ENCODE measurements around the gene ENTPD2.
A peak's percentile ranks its signal among the peaks of the same experiment; 100 is the strongest.

ENTPD2 gene

DNA sequence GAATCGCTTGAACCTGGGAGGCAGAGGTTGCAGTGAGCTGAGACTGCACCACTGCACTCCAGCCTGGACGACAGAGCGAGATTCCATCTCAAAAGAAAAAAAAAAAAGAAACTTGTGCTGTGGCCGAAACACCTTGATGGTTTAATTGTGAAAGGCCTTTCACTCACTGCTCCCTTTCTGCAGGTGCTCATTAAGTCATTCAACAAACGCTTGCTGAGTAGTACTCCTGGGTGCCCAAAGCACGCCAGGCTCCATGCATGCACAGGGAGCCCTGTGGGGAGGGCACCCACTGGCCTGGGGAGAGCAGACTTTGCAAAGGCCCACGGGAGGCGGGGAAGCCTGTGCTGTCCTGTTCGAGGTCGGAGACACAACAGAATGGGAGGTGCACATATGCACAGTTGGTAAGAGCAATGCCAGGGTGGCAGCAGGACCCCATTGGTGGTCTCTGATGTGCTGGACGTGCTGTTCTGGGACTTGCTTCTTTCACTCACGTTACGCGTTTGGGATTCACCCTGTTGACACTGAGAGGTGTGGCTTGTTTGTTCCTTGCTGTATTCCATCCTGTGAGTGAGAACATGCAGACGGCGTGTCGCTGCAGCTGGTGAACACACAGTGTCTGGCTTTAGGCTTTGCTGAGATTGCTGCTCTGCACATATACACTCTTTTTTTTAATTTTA is 3.0 kb upstream of the ENTPD2 start:
- in situ Hi-C loops (cut with HindIII; ENCODE audit: low sequenced_read_pairs), result no loop called here
- TF ChIP-seq, protein P1, sequence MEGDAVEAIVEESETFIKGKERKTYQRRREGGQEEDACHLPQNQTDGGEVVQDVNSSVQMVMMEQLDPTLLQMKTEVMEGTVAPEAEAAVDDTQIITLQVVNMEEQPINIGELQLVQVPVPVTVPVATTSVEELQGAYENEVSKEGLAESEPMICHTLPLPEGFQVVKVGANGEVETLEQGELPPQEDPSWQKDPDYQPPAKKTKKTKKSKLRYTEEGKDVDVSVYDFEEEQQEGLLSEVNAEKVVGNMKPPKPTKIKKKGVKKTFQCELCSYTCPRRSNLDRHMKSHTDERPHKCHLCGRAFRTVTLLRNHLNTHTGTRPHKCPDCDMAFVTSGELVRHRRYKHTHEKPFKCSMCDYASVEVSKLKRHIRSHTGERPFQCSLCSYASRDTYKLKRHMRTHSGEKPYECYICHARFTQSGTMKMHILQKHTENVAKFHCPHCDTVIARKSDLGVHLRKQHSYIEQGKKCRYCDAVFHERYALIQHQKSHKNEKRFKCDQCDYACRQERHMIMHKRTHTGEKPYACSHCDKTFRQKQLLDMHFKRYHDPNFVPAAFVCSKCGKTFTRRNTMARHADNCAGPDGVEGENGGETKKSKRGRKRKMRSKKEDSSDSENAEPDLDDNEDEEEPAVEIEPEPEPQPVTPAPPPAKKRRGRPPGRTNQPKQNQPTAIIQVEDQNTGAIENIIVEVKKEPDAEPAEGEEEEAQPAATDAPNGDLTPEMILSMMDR (IDR thresholded peaks at IDR 0.05; ENCODE audit: low read depth, low read length), result no peak
- no peak for DNase-seq (ENCODE audit: low read depth, low spot score)
- no peak overlapping the region for H3K4me3 ChIP-seq (ENCODE audit: low read depth, low read length)

DNA sequence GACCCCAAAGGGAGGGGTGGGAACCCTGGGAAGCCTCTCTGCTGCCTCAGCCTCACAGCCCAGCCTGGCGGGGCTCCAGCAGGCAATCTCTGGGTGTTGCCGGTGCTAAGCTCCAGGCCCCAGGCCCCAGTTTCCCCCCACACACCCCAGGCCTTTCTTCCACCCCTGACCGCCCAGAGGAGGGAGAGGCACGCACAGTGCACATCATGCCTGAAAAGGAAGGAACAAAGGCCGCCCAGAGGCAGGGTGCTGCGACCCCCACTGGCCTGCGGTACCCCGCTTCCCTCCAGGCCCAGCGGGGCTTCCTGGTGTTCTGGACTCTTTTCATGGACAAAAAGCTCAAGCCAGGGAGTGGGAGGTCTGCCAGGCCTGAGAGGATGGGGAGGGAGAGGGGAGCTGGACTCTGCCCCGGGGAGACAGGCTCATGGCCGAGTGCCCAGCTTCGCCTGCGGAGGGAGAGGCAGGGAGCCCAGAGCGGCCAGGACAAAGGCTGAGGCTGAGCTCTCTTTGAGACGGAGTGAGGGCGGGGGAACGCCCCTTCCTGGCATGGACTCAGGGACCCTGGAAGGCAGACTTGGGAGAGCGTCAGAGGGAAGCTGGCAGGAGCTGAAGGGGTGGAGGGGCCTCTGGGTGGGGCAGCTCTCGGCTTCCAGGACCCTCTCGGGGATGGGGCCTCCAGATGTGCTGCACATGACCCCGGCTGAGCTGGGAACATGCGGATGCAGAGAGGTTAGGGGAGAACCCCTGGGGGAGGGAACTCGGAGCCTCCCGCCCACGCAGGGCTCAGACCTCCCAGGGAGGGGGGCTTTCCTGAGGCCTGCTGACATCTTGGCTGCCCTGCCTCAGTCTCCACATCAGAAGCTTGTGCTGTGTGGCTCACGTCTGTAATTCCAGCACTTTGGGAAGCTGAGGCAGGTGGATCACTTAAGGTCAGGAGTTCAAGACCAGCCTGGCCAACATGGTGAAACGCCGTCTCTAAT is 1.8 kb upstream of the ENTPD2 start:
- DNase-seq (ENCODE audit: low read depth, low spot score), result peak; percentile 83
- H3K4me3 ChIP-seq (ENCODE audit: low read depth, low read length), result no peak overlapping the region
- in situ Hi-C loops (cut with HindIII; ENCODE audit: low sequenced_read_pairs), result no loop called here
- TF ChIP-seq, protein P1 (IDR thresholded peaks at IDR 0.05; ENCODE audit: low read depth, low read length), result no peak

DNA sequence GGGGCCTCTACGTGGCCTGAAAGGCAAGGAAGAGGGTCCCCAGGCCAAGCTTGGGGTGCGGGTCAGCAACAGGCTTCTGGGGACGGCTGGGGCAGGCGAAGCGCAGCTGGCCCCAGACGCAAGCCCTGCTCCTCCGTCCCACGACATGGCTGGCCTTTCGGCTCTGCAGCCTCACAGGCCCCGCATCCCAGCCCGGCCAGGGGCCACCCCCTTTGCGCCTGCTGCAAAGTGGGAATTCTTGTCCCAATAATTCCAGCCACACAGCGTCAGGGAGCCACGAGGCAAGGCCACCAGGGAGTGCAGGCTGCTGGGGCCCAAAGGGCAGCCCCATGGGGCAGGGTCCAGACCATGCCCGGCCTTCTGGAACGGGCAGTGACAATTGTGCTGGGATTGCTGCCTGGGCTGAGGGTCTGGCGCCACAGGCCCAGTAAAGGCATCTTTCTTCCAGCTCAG is 1.1 kb upstream of the ENTPD2 start:
- TF ChIP-seq, protein P1 (IDR thresholded peaks at IDR 0.05; ENCODE audit: low read depth, low read length), result no peak
- H3K4me3 ChIP-seq (ENCODE audit: low read depth, low read length), result no peak overlapping the region
- in situ Hi-C loops (cut with HindIII; ENCODE audit: low sequenced_read_pairs), result no loop called here
- no peak for DNase-seq (ENCODE audit: low read depth, low spot score)

DNA sequence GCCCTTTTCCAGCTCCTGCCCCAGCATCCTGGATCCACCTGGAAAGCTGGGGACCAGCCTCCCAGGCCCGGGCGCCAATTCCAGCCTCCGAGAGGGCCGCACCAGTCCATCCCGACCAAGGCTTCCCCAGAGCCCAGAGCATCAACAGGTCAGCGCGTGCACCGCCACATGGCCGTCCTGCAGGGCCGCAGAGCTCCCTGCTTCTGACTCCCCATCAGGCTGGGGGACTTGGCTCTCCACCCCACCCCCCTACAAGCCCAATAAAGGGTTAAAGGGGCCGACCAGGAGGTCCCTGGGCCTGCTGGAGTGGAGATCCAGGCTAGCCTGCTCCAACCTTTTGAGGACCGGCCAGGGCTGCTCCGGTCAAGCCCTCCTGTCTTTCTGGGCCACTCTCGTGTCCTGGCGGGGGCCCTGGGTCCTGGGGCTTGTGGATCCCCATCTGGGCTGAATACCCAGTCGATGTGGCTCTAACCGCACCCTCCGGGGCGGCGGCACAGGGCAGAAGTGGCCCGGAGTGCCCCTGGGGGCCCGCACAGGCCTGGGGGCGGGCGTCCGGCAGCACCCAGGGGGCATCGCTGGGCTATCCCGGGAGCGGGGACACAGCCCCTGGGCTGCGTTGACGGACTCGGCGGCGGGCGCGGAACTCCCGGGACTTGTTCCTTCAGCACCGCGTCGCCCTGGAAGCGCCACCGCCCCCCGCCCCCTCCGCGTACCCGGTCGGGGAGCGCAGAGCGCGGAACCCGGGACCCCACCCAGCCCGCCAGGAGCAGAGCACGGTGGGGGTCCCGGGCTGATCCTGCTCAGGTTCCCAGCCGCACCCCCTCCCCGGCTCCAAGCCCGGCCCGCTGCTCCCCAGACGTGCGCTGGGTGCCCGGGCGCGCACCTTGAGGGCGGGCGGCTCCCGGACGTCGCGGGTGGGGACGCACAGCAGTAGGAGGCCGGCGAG is 590 bp downstream of the ENTPD2 start:
- in situ Hi-C loops (cut with HindIII; ENCODE audit: low sequenced_read_pairs), result no loop called here
- TF ChIP-seq, protein P1 (IDR thresholded peaks at IDR 0.05; ENCODE audit: low read depth, low read length), result no peak
- H3K4me3 ChIP-seq (ENCODE audit: low read depth, low read length), result no peak overlapping the region
- no peak for DNase-seq (ENCODE audit: low read depth, low spot score)

DNA sequence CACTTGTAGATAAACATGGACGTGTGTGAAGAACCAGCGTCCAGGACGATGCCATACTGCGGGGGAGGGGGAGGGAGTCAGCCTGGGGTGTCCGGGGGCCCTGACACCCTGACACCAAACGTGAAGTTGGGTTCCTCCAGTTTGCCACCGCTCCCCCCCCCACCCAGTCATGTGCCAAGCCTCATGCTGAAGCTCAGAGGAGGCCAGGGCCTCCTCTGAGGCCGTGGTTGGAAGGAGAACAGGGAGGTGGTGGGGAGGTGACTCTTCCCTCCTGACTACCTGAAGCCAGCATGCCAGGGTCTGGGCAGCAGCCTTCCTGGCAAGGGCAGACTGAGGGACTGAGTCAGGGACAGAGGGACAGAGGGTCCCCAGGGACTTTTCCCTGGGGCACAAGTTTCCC is 1.6 kb downstream of the ENTPD2 start:
- no peak overlapping the region for H3K4me3 ChIP-seq (ENCODE audit: low read depth, low read length)
- DNase-seq (ENCODE audit: low read depth, low spot score), result no peak
- TF ChIP-seq, protein P1 (IDR thresholded peaks at IDR 0.05; ENCODE audit: low read depth, low read length), result no peak
- in situ Hi-C loops (cut with HindIII; ENCODE audit: low sequenced_read_pairs), result no loop called here
